CD4-positive, alpha-beta T cell treated with Interleukin-12 subunit alpha and Interleukin-12 subunit beta, for 1 hour (primary cell): ENCODE results near the gene PPP2R3C.
"Not testable (repeated sequence)": the region's sequence is repeated elsewhere in the genome, so short reads cannot be mapped to it uniquely, and the experiment has no call there.

ENCODE experiments used
- DNase-seq: peaks from one replicate; pipeline ENCODE4 v3.0.0-alpha.2; 2020

PPP2R3C gene

DNA sequence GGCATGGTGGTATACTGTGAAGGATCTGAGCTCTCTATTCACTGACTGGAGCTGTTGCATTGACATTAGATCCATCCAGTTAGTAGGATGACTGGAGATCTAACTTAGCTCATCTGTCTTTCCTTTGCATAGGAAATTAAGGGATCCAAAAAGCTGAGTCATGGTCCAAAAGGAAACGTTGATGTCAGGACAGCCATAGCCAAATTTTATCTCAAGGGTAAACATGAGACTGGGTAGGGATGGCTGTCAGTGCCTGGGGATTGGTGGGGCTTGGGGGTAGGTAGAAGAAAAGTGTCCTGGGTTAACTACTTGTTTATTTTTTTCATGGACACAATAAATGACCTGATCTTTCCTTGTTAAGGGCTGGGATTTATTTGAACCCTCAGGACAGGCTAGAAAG is 71.1 kb downstream of the PPP2R3C start:
- DNase-seq, result no peak

- DNase-seq, result no peak
Measured at GRCh38 chr14:35047976-35048513, 73.7 kb downstream of the PPP2R3C start.

DNA sequence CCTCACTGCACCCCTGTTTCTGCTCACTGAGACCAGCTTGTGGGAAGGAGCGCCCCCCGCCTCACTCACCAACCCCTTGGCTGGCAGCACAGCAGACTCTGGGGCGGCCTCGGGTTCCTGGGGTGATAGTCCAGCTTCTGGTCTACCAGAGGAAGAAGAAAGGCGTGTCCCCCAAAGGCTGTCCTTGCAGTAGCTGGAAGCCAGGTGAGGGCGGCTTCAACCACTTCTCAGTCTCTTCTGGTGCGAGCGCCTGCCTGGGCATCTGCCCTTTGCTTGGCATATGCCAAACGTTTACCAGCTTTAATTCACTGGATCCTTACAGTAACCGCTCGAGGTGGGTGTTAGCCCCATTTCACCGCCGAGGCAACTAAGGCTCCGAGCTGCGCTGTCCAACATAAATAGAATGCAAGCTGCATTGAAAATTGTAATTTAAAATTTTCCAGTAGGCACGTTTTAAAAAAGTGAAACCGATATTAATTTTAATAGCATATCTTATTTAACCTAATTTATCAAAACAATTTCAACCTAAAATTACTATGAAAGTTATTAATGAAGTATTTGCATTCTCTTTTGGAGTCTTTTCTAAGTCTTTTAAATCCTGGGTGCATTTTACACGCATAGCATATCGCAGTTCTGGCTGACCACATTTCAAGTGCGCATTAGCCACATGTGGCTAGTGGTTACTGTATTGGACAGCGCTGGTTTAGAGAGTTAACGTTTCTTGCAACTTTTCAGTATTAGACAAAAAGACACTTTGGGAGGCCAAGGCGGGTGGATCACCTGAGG is 74.8 kb downstream of the PPP2R3C start:
- peak; percentile 21 for DNase-seq

- DNase-seq, result peak; percentile 99
Measured at GRCh38 chr14:35046048-35046750, 75.6 kb downstream of the PPP2R3C start, which contains the start of gene FAM177A1. FAM177A1 (plus strand) TSS chr14:35046272; CDS start chr14:35046464, 192 bp downstream.

DNA sequence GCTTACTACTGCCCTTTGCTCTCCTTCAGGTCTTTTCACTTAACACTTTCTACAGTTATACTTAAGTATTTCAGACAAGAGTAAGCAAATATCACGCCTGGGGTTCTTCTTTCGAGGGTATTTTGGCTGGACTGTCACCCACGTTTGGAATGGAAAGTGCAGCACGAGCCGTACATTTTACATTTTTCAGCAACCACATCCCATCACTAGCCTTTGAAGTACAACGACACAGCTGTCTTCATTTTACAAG is 76.1 kb downstream of the PPP2R3C start:
- DNase-seq, result no peak

GRCh38 chr14:35044939-35045797 is 76.6 kb downstream of the PPP2R3C start:
- peak; percentile 6 for DNase-seq

- DNase-seq, result no peak
Measured at GRCh38 chr14:35043046-35043445, 78.7 kb downstream of the PPP2R3C start.

- no peak for DNase-seq
Measured at GRCh38 chr14:35042632-35043031, 79.2 kb downstream of the PPP2R3C start.

GRCh38 chr14:35038312-35038711 is 83.5 kb downstream of the PPP2R3C start:
- not testable (repeated sequence) for DNase-seq
